NK-92 treated with Interleukin-12 subunit alpha and Interleukin-12 subunit beta, amount 100 ng/mL, for 24 hours (cell line): ENCODE measurements around the gene TMED9.
"Not testable (repeated sequence)": the region's sequence is repeated elsewhere in the genome, so short reads cannot be mapped to it uniquely, and the experiment has no call there.

Experiments
- DNase-seq: peaks from one replicate; lab custom pipeline; 2025; lab: John Stamatoyannopoulos, UW

Gene TMED9

DNA sequence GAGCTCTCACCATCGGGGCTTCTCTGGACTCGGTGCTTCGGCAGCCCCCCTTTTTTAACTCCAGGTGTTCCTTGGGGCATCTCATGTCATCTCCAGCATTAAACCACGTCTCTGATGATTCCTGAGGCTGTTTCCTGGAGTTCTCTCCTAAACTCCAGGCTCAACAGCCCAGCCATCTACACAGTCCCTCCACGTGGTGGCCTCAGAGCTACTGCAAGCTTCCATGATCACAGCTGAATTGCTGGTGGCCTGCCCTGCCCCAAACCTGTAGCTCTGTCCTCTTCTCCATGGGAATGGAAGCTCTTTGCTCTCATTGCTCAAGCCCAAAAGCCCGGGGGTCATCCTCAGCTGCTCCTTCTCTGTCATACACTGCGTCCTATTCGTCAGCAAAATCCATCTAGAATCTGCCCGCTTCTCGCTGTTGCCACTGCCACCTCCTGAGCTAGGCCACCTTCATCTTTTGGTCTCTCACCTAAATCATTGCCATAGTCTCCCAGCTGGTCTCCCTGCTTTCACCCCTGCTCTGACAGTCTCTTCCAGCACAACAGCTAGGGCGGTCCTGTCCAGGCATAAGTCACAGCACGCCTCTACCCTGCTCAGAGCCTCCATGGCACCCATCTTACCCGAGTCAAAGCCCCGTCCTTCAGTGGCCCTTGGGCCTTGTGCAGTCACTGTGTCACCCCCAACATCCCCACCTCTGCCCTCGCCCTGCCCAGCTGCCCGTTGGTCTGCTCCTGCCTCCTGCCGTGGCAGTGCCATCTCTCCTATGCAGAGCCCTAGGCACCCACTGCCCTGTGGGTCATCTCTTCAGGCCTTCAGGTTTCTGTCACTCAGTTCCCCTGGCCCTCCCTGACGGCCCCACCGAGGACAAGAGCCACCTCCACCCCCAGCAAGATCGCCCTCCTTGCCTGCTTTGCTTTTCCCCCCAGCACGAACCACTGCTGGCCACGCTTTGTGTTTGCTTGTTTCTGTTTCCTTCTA, 14.4 kb downstream of the TMED9 start:
- no peak for DNase-seq

DNA sequence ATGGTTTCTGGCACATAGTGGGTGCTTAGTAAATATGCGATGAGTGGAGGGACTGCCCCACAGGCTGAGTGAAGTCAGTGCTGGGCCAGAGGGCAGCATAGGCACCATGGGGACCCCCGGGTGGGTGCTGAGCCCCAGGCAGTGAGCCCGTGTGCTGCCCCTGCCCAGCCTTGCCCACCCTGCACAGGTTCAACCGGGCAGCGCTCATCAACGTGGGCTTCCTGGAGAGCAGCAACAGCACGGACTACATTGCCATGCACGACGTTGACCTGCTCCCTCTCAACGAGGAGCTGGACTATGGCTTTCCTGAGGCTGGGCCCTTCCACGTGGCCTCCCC, 15.1 kb downstream of the TMED9 start:
- no peak for DNase-seq

DNA sequence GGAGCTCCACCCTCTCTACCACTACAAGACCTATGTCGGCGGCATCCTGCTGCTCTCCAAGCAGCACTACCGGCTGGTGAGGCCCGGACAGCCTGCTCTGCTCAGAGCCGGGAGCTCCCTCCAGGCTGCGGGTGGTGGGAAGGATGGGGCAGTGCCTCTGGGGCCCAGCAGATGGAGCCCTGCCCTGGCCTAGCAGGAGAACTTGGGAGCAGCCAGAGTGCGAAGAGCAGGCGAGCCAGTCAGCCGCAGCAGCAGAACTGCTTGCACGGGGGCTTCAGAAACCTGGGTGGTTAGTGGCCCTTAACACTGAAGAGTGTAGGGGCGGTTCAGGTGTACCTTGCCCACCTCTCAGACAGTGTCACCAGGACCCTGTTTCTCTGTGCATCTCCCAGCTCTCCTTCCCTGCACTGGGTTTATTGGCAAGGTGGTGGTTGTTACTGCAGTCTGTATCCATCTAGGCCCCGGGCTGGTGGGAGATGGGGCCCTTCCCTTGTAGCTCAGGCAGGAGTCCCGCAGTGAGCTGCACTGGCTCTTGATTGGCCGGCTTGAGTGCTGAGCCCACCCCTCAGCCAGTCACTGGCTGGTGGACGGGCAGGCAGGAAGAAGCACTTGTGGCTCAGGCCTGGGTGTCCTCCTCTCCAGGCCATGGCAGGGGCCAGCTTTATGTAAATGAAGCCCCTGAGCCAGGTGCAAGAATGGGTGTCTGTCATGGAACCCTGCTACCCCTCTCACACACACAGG, 15.6 kb downstream of the TMED9 start:
- DNase-seq = no peak

DNA sequence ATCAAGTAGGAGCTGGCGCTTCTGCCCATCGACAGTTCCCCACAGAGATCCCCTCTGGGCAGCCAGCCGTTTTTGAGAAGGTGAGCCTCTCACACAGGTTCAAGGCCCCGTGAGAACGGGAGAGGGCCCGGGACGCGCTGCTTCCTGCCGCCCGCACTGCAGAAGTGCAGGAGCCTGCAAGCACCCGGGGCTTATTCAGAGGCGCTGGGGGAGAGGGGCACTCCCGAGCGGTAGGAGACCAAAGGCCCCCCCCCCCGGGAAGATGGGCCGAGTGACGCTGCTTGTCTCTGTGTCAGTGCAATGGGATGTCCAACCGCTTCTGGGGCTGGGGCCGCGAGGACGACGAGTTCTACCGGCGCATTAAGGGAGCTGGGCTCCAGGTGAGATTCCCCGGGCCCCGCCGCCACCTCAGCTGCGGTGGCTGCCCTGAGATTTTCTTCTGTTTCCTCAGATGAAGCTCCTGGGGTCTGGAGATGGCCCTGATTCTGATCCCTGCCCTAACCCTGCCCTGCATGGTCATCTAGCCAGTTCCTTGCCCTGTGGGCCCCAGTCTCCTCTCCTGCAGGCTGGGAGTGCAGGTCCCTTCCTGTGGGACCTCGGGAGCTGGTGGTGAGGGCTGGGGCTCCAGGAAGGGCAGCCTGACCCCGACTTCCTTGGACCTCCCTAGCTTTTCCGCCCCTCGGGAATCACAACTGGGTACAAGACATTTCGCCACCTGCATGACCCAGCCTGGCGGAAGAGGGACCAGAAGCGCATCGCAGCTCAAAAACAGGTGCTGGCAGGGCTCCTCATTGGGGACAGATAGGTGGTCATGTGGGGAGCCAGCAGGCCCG, 16.5 kb downstream of the TMED9 start:
- no peak for DNase-seq

DNA sequence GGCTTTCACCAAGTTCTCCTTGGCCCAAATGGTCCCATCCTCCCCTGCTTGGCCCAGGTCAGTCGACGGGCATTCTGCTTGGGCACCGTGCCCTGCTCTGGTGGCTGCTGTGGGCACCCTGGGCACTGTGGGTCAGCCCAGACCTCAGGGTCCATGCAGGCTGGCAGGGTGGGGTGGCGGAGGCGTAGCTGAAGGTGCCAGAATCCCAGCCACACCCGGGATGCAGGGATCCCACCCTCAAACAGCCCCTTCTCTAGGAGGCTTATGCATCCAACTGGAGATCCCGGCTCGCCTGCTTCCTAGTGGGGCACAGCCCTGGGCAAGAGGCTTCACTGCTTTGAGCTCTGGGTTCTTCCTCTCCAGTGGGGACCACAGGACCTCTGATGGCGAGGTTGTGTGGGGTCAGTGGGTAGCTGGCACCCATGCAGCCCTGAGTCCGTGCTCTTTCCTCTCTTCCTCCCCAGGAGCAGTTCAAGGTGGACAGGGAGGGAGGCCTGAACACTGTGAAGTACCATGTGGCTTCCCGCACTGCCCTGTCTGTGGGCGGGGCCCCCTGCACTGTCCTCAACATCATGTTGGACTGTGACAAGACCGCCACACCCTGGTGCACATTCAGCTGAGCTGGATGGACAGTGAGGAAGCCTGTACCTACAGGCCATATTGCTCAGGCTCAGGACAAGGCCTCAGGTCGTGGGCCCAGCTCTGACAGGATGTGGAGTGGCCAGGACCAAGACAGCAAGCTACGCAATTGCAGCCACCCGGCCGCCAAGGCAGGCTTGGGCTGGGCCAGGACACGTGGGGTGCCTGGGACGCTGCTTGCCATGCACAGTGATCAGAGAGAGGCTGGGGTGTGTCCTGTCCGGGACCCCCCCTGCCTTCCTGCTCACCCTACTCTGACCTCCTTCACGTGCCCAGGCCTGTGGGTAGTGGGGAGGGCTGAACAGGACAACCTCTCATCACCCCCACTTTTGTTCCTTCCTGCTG, 17.4 kb downstream of the TMED9 start:
- DNase-seq = no peak

DNA sequence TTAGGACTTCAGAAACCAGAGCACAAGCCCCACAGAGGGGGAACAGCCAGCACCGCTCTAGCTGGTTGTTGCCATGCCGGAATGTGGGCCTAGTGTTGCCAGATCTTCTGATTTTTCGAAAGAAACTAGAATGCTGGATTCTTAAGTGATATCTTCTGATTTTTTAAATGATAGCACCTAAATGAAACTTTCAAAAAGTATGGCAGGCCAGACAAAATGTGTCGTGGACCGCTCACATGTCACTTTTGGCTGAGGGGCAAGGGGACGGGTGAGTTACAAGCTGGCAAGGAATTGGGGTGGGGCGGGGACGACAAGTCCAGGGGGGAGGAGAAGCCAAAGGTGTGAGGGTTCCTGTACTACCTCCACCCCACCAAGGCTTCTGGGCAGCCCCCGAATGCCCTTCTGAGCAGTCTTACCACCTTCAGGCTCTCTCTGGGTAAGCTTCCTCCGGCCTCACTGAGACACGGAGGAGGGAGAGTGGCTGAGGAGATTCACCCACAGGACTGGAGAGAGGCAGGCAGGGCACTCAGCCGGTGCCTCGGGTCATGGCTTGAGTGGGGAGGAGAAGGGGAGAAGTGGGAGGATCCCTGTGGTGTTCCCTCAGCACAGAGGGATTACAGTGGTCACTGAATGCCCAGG, 18.2 kb downstream of the TMED9 start:
- no peak for DNase-seq

DNA sequence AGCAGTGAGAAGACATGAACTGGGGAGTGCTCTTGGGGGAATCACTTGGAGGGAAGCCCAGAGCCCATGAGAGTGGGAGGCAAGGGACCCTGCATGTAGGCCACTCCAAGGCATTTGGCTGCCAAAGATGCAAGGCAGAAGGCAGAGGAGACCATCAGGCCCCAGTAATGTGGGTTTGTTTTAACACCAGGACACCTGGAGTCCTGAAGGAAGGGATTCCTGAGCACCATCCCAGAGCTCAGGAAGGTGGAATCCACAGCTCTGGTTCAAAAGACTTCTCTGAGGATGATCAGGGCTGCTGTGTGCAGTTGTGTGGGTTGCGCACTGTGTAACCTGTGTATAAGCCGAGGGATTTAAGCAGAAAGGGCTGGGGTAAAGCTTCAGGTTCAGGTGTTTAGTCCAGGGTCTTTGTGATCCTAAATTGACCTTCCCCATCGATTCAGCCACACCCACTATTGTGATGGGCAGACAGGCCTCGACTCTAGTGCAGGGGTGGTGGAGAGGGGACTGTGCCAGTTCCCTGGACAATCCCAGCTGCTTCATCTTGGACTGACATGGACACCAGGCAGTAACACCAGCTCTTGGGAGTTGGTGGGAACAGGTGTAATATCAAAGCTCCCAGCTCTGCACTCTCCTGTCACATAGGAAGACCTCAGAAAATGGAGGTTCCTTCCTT, 18.9 kb downstream of the TMED9 start:
- no peak for DNase-seq

DNA sequence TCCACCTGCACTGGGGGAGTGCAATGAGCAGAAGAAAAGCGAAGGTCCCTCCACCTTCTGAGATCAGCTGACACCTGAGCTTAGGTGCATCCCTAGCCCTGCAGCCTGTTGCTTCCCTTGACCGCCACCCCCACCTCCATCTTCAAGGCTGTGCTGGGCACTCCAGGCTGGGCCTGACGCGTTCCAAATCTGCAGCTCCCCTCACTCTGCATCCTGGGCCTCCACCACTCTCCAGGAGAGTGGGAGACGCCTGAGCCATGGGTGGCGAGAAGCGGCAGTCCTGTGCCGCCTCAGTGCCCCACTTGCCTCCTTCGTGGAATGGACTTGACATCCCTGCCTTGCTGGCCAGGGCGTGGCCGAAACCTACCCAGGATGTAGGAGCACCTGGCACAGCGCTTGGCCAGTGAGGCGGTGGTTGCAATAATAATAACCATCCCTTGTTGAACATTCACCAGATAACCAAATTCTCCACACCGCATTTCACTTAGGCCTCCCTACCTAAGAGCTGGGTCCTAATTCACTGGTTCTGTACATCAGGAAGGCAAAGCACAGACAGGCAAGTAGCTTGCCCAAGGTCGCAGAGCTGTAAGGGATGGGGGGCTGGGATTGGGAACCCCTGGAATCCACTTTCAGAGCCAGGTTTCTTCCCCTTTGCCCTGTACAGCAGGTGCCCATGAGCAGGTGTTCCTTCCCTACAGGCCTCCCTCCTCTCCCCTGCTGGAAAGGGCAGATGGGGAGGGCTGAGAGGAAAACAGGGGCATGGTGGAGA, 19.6 kb downstream of the TMED9 start:
- no peak for DNase-seq

DNA sequence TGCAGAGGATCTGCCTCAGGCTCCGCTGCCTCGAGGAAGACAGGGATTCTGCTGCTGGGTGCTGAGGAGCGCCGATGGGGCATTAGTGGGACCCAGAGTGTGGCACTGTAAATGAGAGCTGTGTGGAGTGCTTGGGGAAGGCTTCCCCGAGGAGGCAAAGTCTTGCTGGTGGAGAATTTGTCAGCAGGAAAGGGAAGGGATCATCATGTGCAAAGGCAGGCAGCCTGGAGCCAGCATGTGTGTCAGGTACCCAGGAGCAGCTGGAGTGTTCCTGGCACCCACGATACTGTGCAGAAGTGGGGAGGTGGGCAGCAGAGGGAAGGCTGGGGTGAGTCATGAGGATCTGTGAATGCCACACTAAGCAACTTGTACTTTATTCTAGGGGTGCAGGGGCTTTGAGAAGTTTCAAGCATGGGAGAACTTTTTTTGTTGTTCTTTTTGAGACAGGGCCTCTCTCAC, 20.2 kb downstream of the TMED9 start:
- DNase-seq = no peak

DNA sequence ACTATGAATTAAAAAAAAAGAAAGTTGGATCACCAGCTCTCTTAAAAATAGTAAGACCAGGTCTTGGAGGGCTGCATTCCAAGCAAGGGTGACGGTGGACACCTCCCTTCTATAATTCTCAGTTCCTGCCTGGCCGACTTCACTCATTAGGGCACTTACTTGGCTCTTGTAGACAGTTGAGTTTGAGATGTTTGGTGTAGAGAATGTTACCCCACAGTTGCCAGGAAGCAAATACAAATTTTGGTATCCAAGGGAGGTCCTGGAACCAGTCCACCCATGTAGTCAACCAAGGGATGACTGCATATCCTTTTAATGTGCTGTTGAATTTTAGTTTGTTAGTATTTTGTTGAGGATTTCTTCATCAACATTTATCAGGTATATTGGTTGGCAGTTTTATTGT, 28.6 kb downstream of the TMED9 start:
- no peak for DNase-seq

DNA sequence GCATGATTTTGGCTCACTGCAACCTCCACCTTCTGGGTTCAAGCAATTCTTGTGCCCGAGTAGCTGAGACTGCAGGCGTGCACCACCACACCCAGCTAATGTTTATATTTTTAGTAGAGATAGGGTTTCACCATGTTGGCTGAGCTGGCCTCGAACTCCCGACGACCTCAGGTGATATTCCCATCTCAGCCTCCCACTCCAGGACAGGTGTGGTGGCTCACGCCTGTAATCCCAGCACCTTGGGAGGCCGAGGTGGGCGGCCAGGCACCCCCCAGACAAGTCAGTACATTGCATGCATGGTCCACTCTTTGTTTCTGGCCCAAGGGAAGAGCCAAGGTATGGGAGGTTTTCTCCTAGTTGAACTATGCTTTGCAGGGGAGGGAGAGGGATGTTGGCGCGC, 32.2 kb downstream of the TMED9 start:
- DNase-seq = not testable (repeated sequence)

DNA sequence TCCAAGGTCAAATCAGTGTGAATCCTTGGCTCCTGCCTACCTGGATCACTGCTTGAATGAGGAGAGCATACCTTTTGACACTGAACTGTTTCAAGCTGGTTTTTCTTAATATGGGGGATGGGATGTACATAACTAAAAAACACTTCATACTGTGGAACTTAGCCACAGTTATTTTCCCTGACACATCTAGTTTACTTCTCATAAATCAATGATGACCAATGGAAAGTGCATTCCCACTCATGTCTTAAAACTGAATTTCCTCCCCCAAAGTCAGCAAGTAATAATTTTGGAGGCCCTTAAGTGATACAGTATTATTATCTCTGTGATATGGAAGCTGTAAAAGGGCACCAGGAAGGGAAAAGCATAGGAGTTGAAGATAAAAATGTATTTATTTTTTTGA, 38.2 kb downstream of the TMED9 start:
- DNase-seq = not testable (repeated sequence)

DNA sequence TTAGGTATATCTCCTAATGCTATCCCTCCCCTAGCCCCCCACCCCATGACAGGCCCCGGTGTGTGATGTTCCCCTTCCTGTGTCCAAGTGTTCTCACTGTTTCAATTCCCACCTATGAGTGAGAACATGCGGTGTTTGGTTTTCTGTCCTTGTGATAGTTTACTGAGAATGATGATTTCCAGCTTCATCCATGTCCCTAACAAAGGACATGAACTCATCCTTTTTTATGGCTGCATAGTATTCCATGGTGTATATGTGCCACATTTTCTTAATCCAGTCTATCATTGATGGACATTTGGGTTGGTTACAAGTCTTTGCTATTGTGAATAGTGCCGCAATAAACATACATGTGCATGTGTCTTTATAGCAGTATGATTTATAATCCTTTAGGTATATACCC, 42.9 kb downstream of the TMED9 start:
- DNase-seq = not testable (repeated sequence)

DNA sequence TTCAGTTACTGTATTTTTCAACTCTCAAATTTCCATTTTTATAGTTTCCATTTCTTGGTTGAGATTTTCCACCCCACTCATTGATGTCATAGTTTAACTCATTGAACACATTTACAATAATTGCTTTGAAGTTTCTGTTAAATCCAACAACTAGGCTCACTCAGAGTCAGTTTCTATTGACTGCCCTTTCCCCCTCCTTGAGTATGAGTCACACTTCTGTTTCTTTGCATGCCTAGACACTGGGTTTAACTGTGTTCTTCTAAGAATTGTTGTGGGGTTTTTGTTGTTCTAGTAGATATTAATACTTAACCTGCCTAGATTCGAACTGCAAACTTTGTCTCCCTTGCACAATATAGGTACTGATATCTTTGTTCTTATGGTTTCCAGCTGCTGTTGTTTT, 53.5 kb downstream of the TMED9 start:
- DNase-seq = not testable (repeated sequence)
